Measurements from ENCODE around the gene UCKL1. TPM values are rescaled to one million over a fixed set of nuclear protein-coding genes. Genes with fewer than 3 reads are reported as not detected.

UCKL1 gene
- total and polyA plus RNA-seq, 2 donors from 2014 or later: 39.3 to 39.8 TPM

GRCh38 chr20:63970714-63971431 is 14.7 kb upstream of the UCKL1 start:
- H3K4me1 ChIP-seq (ENCODE audit: control insufficient read depth in 2 of 3, insufficient read depth in 2 of 3, low read depth in 1 of 3, low read length in 3 of 3): peaks cover 0 to 14% (median 4%) of the 10 kb centered on the region in 3 donors
- peaks cover 6 to 8% (median 7%) of the 10 kb centered on the region in 3 donors for H3K36me3 ChIP-seq (ENCODE audit: control insufficient read depth in 2 of 3, insufficient read depth in 3 of 3, low read length in 3 of 3)
- no peak overlapping the region for H3K4me3 ChIP-seq (ENCODE audit: low read length in 3 of 3)
- H3K27ac ChIP-seq (ENCODE audit: low read depth in 2 of 2, low read length in 2 of 2): no peak overlapping the region
- intact Hi-C loops (cut with DNase I): no loop called here
- peak overlapping the region in 1 of 3 donors; percentile 58 for H3K9ac ChIP-seq (ENCODE audit: low read length in 3 of 3)
- no peaks in the 10 kb centered on the region for H3K27me3 ChIP-seq (ENCODE audit: control insufficient read depth, insufficient read depth, low read length)
- FAIRE-seq: no peak
- peak in 1 of 5 donors; percentile 33 for DNase-seq
- no peak for TF ChIP-seq CTCF (IDR thresholded peaks at IDR 0.05; ENCODE audit: borderline replicate concordance, extremely low read depth, insufficient read depth)
- no peaks in the 10 kb centered on the region for H3K9me3 ChIP-seq (ENCODE audit: control insufficient read depth in 2 of 3, insufficient read depth in 1 of 3, low read length in 3 of 3)

GRCh38 chr20:63969838-63970713 is 13.9 kb upstream of the UCKL1 start, which contains the start of gene ZNF512B:
TSS of gene ZNF512B (minus strand) at chr20:63969930. CDS start at chr20:63967950, 1,980 bp downstream.
- Histone ChIP-seq H3K9me3 (ENCODE audit: control insufficient read depth in 2 of 3, insufficient read depth in 1 of 3, low read length in 3 of 3) (no peaks in the 10 kb centered on the region), H3K4me3 (ENCODE audit: low read length in 3 of 3) (peak within 1 kb of the TSS; percentile 40 to 70 (median 52)), H3K27ac (ENCODE audit: low read depth in 2 of 2, low read length in 2 of 2) (peak within 1 kb of the TSS; percentile 9 to 45), H3K4me1 (ENCODE audit: control insufficient read depth in 2 of 3, insufficient read depth in 2 of 3, low read depth in 1 of 3, low read length in 3 of 3) (peaks cover 0 to 14% (median 4%) of the 10 kb centered on the region in 3 donors), H3K9ac (ENCODE audit: low read length in 3 of 3) (peak within 1 kb of the TSS; percentile 10 to 89 (median 60)), H3K36me3 (ENCODE audit: control insufficient read depth in 2 of 3, insufficient read depth in 3 of 3, low read length in 3 of 3) (peaks cover 5 to 7% (median 6%) of the 10 kb centered on the region in 3 donors), H3K27me3 (ENCODE audit: control insufficient read depth, insufficient read depth, low read length) (no peaks in the 10 kb centered on the region)
- intact Hi-C loops (cut with DNase I): no loop called here
- DNase-seq: peak; percentile 63 to 82 (median 79)
- FAIRE-seq: no peak
- TF ChIP-seq CTCF (IDR thresholded peaks at IDR 0.05; ENCODE audit: borderline replicate concordance, extremely low read depth, insufficient read depth): no peak

DNA sequence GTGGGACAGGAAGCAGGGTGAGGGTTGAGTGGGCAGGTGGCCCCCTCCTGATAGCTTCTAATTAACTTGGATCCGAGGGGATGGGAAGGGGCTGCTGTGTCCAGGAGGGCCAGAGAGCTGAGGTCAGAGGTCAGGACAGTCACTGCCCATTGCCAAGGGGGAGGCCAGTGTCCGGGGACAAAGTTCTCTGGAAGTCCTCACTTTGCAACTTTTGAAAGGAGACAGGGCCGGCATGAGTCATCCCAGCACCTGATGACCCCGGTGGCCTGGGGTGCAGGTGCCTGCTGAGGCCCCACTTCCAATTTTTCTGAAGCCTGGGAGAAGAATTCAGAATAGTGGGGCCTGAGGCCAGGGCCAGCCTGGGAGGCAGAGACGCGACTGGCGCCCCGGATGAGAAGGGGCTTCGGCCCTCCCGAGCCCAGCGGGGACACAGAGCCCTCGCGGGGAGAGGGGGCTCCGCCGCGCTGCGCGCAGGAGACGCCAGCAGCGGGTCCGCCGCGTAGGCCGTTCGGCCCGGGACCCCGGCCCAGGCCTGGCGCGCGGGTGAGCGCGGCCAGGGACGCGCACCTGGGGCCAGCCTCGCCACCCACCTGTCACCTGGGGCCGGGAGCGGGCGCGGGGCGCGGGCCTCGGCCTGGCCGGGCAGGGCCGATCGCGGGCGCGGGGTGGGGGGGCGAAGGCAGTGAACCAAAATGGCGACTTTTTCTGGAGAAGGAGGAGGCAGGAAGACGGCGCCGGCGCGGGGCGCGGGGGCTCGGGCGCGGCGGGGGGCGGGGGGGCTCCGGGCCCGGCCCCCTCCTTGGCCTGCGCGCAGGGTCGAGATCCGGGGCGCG is 12.9 kb upstream of the UCKL1 start:
- peaks cover 6 to 10% (median 7%) of the 10 kb centered on the region in 3 donors for H3K36me3 ChIP-seq (ENCODE audit: control insufficient read depth in 2 of 3, insufficient read depth in 3 of 3, low read length in 3 of 3)
- peak in 4 of 5 donors; percentile 31 to 81 (median 62) for DNase-seq
- H3K4me3 ChIP-seq (ENCODE audit: low read length in 3 of 3): peak overlapping the region; percentile 40 to 70 (median 52)
- peak overlapping the region; percentile 9 to 45 for H3K27ac ChIP-seq (ENCODE audit: low read depth in 2 of 2, low read length in 2 of 2)
- intact Hi-C loops (cut with DNase I): no loop called here
- H3K27me3 ChIP-seq (ENCODE audit: control insufficient read depth, insufficient read depth, low read length): no peaks in the 10 kb centered on the region
- no peaks in the 10 kb centered on the region for H3K9me3 ChIP-seq (ENCODE audit: control insufficient read depth in 2 of 3, insufficient read depth in 1 of 3, low read length in 3 of 3)
- TF ChIP-seq CTCF (IDR thresholded peaks at IDR 0.05; ENCODE audit: borderline replicate concordance, extremely low read depth, insufficient read depth): no peak
- H3K9ac ChIP-seq (ENCODE audit: low read length in 3 of 3): peak overlapping the region; percentile 10 to 89 (median 60)
- peaks cover 0 to 14% (median 4%) of the 10 kb centered on the region in 3 donors for H3K4me1 ChIP-seq (ENCODE audit: control insufficient read depth in 2 of 3, insufficient read depth in 2 of 3, low read depth in 1 of 3, low read length in 3 of 3)
- no peak for FAIRE-seq

Data from kidney (tissue), 14 donors.